Spleen (tissue), 7 donors: ENCODE measurements around the gene SEC14L1.
"Not testable (repeated sequence)": the region's sequence is repeated elsewhere in the genome, so short reads cannot be mapped to it uniquely, and the experiment has no call there.

Source experiments
- POLR2A ChIP-seq, 3 donors: fragments of 450-650 bp; IDR thresholded peaks; one replicate each; pipeline ENCODE4 v1.5.1; 2017; ENCODE audit warnings: antibody characterized with exemption in 3 of 3, mild to moderate bottlenecking in 1 of 3
- POLR2AphosphoS5 ChIP-seq, 3 donors: sonication (generic); formaldehyde crosslinking; IDR thresholded peaks; one replicate each; pipeline ENCODE4 v1.5.1; 2017; ENCODE audit warnings: antibody characterized with exemption in 3 of 3
- TF ChIP-seq, protein P1 (sequence below), 11 experiments: fragments of 200-600 bp in 7 of 11; fragments of 450-650 bp in 4 of 11; sonication (generic) in 4 of 11; IDR thresholded peaks in 8 of 11; conservative IDR thresholded peaks in 3 of 11; 1 replicate in 7 of 11; 2 replicates in 4 of 11; pipeline versions ENCODE4 v1.4.0 to v1.8.0; 2016 to 2021; ENCODE audit warnings: antibody characterized with exemption in 11 of 11, inconsistent platforms in 4 of 11, mild to moderate bottlenecking in 1 of 11
- donor health status: DM: no; HTN: no; CAD: no; lungs with moderate emphysema.
- donor health status: DM: no; HTN: no; CAD: no.
- donor health status: DM: no; HTN: no; CAD: no.

- TF ChIP-seq POLR2A, POLR2AphosphoS5 (IDR thresholded peaks at IDR 0.05): not testable (repeated sequence)
- TF ChIP-seq, protein P1, sequence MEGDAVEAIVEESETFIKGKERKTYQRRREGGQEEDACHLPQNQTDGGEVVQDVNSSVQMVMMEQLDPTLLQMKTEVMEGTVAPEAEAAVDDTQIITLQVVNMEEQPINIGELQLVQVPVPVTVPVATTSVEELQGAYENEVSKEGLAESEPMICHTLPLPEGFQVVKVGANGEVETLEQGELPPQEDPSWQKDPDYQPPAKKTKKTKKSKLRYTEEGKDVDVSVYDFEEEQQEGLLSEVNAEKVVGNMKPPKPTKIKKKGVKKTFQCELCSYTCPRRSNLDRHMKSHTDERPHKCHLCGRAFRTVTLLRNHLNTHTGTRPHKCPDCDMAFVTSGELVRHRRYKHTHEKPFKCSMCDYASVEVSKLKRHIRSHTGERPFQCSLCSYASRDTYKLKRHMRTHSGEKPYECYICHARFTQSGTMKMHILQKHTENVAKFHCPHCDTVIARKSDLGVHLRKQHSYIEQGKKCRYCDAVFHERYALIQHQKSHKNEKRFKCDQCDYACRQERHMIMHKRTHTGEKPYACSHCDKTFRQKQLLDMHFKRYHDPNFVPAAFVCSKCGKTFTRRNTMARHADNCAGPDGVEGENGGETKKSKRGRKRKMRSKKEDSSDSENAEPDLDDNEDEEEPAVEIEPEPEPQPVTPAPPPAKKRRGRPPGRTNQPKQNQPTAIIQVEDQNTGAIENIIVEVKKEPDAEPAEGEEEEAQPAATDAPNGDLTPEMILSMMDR (IDR thresholded peaks at IDR 0.05 in 8 of 11, conservative IDR thresholded peaks at IDR 0.05 in 3 of 11): not testable (repeated sequence)
Measured at GRCh38 chr17:77111165-77111933, 29.4 kb upstream of the SEC14L1 start.
